GM12872 (cell line): Measurements from ENCODE around the gene PIGZ.

Source experiments
- TF ChIP-seq, protein P1 (sequence below): IDR thresholded peaks from 3 replicates; pipeline ENCODE4 v1.5.1; 2011; ENCODE audit warnings: low read depth, mild to moderate bottlenecking, low read length, moderate library complexity; ENCODE audit not compliant: insufficient read depth

The PIGZ gene

GRCh38 chr3:196992461-196993065, 23.9 kb upstream of the PIGZ start:
- TF ChIP-seq, protein P1, sequence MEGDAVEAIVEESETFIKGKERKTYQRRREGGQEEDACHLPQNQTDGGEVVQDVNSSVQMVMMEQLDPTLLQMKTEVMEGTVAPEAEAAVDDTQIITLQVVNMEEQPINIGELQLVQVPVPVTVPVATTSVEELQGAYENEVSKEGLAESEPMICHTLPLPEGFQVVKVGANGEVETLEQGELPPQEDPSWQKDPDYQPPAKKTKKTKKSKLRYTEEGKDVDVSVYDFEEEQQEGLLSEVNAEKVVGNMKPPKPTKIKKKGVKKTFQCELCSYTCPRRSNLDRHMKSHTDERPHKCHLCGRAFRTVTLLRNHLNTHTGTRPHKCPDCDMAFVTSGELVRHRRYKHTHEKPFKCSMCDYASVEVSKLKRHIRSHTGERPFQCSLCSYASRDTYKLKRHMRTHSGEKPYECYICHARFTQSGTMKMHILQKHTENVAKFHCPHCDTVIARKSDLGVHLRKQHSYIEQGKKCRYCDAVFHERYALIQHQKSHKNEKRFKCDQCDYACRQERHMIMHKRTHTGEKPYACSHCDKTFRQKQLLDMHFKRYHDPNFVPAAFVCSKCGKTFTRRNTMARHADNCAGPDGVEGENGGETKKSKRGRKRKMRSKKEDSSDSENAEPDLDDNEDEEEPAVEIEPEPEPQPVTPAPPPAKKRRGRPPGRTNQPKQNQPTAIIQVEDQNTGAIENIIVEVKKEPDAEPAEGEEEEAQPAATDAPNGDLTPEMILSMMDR = no peak

GRCh38 chr3:196991581-196992460, 23.2 kb upstream of the PIGZ start:
- TF ChIP-seq, protein P1 = no peak

GRCh38 chr3:196990601-196991007, 22.0 kb upstream of the PIGZ start:
- TF ChIP-seq, protein P1 = no peak

DNA sequence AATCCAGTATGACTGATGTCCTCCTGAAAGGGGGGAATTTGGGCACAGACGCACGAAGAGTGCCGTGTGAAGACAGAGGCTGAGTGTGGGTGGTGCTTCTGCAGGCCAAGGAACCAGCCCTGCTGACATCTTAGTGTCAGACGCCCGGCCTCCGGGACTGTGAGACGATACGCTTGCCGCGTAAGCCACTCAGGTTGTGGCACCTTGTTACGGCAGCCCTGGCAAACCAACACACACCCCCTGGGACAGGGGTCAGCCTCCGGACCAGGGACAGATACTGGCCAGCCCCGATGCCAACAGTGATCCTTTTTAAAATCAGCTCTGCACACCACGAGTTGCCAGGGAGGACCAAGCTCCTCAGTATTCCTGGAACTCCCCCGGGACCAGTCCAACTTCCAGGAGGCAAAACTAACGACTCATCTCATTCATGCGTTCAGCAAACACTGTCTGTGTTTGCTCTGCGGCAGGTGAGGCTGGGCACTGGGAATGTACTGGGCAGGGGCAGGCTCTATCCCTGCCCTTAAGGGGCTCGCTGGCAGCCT, 21.2 kb upstream of the PIGZ start:
- TF ChIP-seq, protein P1 = no peak

DNA sequence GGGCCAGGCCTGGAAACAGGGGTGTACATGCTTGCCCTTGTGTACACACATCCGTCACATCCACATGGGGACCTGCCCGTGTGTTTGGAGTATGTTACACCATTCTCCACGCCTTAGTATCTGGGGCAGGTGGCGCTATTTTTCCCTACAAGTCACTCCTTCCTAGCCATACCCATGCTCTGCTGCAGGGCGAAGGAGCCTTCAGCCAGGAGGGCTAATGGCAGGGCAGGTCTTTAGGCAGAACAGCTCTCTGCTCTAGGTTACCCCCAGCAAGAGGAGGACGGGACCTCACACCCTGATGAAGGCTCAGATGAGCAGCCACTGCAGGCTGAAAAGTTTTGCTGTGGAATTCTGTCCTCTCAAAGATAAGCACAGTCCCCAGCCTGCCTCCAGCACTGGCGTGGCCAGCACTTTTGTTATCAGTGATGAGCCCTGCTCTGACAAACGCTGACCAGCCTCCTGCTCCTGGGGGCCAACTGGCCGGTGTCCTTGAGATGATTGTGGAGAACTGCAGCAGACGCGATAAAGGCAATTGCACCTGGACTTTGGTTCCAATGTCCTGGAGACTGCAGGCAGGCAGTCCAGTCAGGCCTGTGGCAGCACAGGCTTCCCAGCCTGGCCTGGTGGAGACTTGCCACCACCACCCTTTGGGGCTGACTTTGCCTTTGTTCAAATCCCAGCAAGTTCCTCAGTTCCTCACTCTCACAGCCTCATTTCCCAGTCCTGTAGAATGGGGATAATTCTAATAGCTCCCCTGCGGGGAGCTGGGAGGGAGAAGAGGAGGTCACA, 19.8 kb upstream of the PIGZ start:
- TF ChIP-seq, protein P1 = no peak

DNA sequence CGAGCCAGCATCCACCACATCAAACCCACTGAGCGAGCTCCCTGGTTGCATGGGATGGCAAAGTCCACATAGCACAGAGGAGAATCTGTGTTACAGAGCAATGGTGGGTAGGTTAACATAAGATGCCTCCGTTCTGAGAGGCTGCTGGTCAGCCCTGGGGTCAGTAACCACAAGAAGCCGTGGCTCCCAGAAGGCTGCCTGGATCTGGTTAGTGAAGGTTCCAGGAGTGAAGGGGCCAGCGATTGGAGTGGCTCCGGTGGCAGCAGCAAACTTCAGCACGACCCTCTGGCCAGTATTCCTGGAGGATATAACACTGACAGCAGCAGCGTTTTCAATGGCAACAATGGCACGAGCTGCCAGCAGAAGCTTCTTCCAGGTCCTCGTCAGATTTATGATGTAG, 18.4 kb upstream of the PIGZ start:
- TF ChIP-seq, protein P1 = no peak
